Measurements from ENCODE around the gene PGM1. TPM values are rescaled to one million over a fixed set of nuclear protein-coding genes. Genes with fewer than 3 reads are reported as not detected.

PGM1 gene
- total RNA-seq, 1 experiment from 2014 or later: 101 TPM

DNA sequence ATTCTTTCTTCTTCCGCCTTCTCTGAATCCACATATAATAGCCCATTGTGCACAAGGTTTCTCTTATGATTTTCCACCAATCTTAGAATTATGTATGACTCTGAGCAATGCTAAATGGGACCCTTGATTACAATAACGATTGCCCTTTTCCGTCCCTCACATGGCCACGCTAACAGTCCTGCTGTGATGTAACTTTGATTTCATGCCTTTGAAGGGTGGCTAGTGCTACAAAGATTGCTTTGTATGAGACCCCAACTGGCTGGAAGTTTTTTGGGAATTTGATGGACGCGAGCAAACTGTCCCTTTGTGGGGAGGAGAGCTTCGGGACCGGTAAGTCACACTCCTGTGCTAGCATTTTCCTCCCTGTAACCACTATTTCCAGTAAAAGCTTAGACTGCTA, 45.3 kb downstream of the PGM1 start:
- Histone ChIP-seq H3F3A (ENCODE audit: insufficient read depth, low read depth) (no peaks in the 10 kb centered on the region), H3K9me2 (ENCODE audit: insufficient read depth) (no peaks in the 10 kb centered on the region), H3K27me3 (ENCODE audit: insufficient read depth, low read depth) (no peaks in the 10 kb centered on the region), H3K36me3 (ENCODE audit: low read depth) (0 out of 2 replicates have a peak, but pooled peaks cover 26% of the 10 kb centered on the region), H3K4me2 (no peak overlapping the region), H2AFZ (no peak overlapping the region), H3K4me1 (replicated peaks; ENCODE audit: insufficient read depth) (no peaks in the 10 kb centered on the region), H3K4me3 (no peak overlapping the region), H3K9me3 (ENCODE audit: insufficient read depth, low read depth) (no peaks in the 10 kb centered on the region), H3K79me2 (ENCODE audit: low read depth) (no peaks in the 10 kb centered on the region), H3K27ac (no peak overlapping the region), H4K20me1 (ENCODE audit: insufficient read depth) (no peaks in the 10 kb centered on the region)
- no peak for DNase-seq
- ChIA-PET POLR2A (ENCODE audit: unreplicated experiment) (no interaction called here), CTCF (no interaction called here)
- intact Hi-C loops (cut with micrococcal nuclease; ENCODE audit: unreplicated experiment): no loop called here
- no peak for TF ChIP-seq EZH2 (IDR thresholded peaks at IDR 0.05; ENCODE audit: low read depth)
- TF ChIP-seq, protein P1, sequence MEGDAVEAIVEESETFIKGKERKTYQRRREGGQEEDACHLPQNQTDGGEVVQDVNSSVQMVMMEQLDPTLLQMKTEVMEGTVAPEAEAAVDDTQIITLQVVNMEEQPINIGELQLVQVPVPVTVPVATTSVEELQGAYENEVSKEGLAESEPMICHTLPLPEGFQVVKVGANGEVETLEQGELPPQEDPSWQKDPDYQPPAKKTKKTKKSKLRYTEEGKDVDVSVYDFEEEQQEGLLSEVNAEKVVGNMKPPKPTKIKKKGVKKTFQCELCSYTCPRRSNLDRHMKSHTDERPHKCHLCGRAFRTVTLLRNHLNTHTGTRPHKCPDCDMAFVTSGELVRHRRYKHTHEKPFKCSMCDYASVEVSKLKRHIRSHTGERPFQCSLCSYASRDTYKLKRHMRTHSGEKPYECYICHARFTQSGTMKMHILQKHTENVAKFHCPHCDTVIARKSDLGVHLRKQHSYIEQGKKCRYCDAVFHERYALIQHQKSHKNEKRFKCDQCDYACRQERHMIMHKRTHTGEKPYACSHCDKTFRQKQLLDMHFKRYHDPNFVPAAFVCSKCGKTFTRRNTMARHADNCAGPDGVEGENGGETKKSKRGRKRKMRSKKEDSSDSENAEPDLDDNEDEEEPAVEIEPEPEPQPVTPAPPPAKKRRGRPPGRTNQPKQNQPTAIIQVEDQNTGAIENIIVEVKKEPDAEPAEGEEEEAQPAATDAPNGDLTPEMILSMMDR (conservative IDR thresholded peaks at IDR 0.05): no peak
- no TSS peak for BruUV-seq (replicated peaks)

DNA sequence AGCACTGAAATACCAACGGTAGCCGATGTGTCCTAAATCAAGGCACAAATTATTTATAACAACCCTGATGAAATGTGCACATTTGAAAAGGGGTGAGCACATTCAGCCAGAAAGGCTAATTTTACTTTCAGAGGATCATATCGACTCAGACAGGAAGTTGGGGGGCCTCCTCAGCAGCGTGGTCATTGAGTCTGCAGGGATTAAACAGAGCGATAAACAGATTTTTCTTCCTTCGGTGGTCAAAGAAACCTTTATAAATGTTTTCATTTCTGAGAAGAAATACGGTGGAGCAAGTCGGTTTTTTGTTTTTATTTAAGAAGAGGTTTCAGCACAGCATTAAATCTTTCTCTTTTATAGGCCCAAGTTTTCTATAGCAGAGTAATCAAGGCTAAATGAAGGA, 45.7 kb downstream of the PGM1 start:
- Histone ChIP-seq H3K79me2 (ENCODE audit: low read depth) (no peaks in the 10 kb centered on the region), H3K4me3 (no peak overlapping the region), H3F3A (ENCODE audit: insufficient read depth, low read depth) (no peaks in the 10 kb centered on the region), H3K27me3 (ENCODE audit: insufficient read depth, low read depth) (no peaks in the 10 kb centered on the region), H3K4me1 (replicated peaks; ENCODE audit: insufficient read depth) (no peaks in the 10 kb centered on the region), H3K9me3 (ENCODE audit: insufficient read depth, low read depth) (no peaks in the 10 kb centered on the region), H3K4me2 (no peak overlapping the region), H2AFZ (no peak overlapping the region), H3K27ac (no peak overlapping the region), H3K36me3 (ENCODE audit: low read depth) (0 out of 2 replicates have a peak, but pooled peaks cover 26% of the 10 kb centered on the region), H3K9me2 (ENCODE audit: insufficient read depth) (no peaks in the 10 kb centered on the region), H4K20me1 (ENCODE audit: insufficient read depth) (no peaks in the 10 kb centered on the region)
- intact Hi-C loops (cut with micrococcal nuclease; ENCODE audit: unreplicated experiment): no loop called here
- BruUV-seq (replicated peaks): no TSS peak
- DNase-seq: no peak
- POLR2A ChIA-PET (ENCODE audit: unreplicated experiment): no interaction called here
- TF ChIP-seq, protein P1 (conservative IDR thresholded peaks at IDR 0.05): no peak
- no peak for TF ChIP-seq EZH2 (IDR thresholded peaks at IDR 0.05; ENCODE audit: low read depth)
- CTCF ChIA-PET: no interaction called here

DNA sequence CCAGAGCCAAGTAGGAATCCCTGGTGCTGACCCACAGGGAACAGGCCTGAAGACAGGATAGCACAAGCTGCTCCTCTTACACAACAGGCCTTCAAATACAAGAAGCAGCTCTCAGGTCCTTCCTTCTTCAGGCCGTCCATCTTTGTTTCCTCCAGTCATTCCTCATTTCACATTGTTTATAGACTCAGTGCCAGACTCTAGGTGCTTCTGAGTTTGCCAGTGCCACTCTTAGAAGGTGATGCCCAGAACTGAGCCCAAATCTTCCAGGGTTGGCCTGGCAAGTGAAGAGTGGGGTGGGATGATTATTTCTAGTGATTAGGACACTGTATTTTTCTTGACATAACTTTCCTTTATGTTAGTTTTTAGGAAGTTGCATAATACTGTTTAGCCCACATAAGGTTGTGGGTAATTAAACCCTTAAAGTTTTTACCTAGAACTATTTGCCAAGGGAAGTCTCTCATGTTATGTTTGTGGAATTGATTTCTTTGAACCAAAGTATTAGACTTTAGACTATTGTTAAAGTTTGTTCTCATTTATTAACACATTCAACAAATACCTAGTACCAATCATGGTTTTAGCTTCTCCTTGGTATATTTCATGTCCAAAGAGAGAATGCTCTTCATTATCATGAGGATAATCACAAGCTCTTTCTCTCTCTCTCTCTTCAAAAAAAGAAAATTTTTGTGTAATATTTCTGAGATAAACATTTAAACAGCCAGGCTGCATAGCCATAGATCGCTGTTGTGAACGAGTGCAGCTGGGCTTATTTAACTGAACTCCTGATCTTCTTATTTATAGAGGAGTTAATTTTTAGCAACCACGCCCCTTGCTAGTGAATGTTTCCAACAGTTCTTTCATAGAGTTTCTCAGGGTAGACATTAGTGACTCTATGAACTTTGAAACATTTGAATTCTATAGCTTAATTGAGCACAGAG, 47.7 kb downstream of the PGM1 start:
- Histone ChIP-seq H3K4me3 (no peak overlapping the region), H3K9me3 (ENCODE audit: insufficient read depth, low read depth) (no peaks in the 10 kb centered on the region), H3K9me2 (ENCODE audit: insufficient read depth) (no peaks in the 10 kb centered on the region), H3K4me2 (no peak overlapping the region), H3K27me3 (ENCODE audit: insufficient read depth, low read depth) (no peaks in the 10 kb centered on the region), H4K20me1 (ENCODE audit: insufficient read depth) (no peaks in the 10 kb centered on the region), H3K79me2 (ENCODE audit: low read depth) (no peaks in the 10 kb centered on the region), H2AFZ (no peak overlapping the region), H3F3A (ENCODE audit: insufficient read depth, low read depth) (no peaks in the 10 kb centered on the region), H3K36me3 (ENCODE audit: low read depth) (0 out of 2 replicates have a peak, but pooled peaks cover 12% of the 10 kb centered on the region), H3K4me1 (replicated peaks; ENCODE audit: insufficient read depth) (no peaks in the 10 kb centered on the region), H3K27ac (no peak overlapping the region)
- POLR2A ChIA-PET (ENCODE audit: unreplicated experiment): no interaction called here
- DNase-seq: no peak
- BruUV-seq (replicated peaks): no TSS peak
- intact Hi-C loops (cut with micrococcal nuclease; ENCODE audit: unreplicated experiment): no loop called here
- CTCF ChIA-PET: interaction anchor here (0.6 kb wide), 1 partner anchor 280 kb away, joined by 4 read pairs; no protein-coding TSS in a partner anchor
- TF ChIP-seq, protein P1 (conservative IDR thresholded peaks at IDR 0.05): no peak
- TF ChIP-seq EZH2 (IDR thresholded peaks at IDR 0.05; ENCODE audit: low read depth): no peak
